Mononuclear cell (primary cell): ENCODE data around the gene ZNHIT2. TPM values are rescaled to one million over a fixed set of nuclear protein-coding genes. Genes with fewer than 3 reads are reported as not detected.
"Not testable (repeated sequence)": the region's sequence is repeated elsewhere in the genome, so short reads cannot be mapped to it uniquely, and the experiment has no call there.

ENCODE experiments used
- H3K27me3 ChIP-seq: 2 replicates; pipeline ENCODE4 v1.6.0; 2011; ENCODE audit warnings: low read length, control low read depth; ENCODE audit not compliant: insufficient read depth
- H3K4me1 ChIP-seq: 2 replicates; pipeline ENCODE4 v1.5.1; 2011; ENCODE audit warnings: mild to moderate bottlenecking, low read length, control low read depth; ENCODE audit not compliant: insufficient read depth
- H3K4me3 ChIP-seq: 2 replicates; pipeline ENCODE4 v1.5.1; 2011; ENCODE audit warnings: mild to moderate bottlenecking, low read length, moderate library complexity
- H3K9me3 ChIP-seq: 2 replicates; pipeline ENCODE4 v1.5.1; 2011; ENCODE audit warnings: low read depth, mild to moderate bottlenecking, control low read depth, low read length
- total RNA-seq: library from RNA; depleted of rRNA; stranded (reverse); fragments of >200 nt; gene quantifications from one replicate; pipeline ENCODE4 v1.2.3, GENCODE V29; 2012

Gene ZNHIT2
- total RNA-seq: 5.7 TPM

DNA sequence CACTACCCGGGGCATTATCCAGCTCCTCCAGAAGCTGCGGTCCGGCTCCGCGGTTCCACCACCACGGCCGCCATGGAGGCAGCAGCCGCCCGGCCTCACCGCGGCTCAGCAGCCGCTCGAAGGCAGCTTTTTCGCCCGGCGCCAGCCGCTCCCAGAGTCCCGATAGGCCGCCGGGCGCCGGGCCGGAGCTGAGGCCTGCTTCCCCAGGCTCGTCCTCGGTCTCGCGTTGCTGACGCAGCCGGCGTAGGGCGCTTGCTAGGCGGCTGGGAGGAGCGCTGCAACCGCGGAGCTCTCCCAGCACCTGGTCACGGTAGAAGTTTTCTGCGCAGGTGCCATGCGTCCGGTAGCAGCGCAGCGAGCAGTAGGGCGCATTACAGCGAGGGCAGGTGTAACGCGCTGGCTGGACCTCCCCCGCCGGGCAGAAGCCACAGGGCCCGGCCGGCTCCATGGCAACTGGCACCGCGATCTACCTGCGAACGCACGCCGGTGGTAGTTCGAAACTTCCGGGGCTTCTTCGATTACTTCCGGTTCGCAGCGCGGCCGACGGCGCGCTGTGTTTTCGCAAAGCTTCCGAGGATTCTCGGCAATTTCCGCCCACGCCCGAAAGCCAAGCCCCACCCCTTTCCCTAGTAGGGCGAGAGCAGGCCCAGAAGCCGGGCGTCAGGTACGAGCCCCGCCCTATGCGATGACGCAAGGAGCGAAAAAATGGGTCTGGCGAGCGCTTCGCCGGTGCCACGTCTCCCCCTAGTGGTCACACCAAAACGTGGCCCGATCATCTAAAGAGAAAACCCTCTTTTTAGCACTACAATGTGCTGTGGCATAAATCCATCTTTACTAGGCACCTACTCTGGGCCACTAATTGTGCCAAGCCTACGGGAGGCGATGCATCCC lies at the start of gene ZNHIT2:
Gene ZNHIT2 (minus strand): TSS at position 496 of the 891 bp plus-strand sequence. CDS start 48 bp downstream, at position 448.
- Histone ChIP-seq H3K4me3 (peak within 1 kb of the TSS; percentile 68), H3K27me3 (no peaks in the 10 kb centered on the region), H3K4me1 (peaks cover 48% of the 10 kb centered on the region), H3K9me3 (no peaks in the 10 kb centered on the region)

DNA sequence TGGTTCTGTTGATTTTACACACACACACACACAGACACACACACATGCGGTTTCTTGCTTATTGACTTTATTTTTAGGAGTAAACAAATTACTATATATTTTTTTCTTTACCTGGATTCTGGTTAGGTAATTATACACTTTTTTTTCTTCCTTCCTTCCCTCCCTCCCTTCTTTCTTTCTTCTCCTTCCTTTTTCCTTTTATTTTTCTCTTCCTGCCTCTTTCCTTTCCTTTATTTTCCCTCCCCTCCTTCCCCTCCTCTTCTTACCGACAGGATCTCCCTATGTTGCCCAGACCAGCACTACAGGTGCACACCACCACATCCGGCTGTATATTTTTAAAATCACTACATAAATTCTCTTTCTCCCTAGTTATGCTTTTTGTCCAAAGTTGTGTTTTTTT lies 49.4 kb upstream of the ZNHIT2 start:
- Histone ChIP-seq H3K9me3 (no peaks in the 10 kb centered on the region), H3K27me3 (no peaks in the 10 kb centered on the region), H3K4me1 (peaks cover 15% of the 10 kb centered on the region), H3K4me3 (no peak overlapping the region)

DNA sequence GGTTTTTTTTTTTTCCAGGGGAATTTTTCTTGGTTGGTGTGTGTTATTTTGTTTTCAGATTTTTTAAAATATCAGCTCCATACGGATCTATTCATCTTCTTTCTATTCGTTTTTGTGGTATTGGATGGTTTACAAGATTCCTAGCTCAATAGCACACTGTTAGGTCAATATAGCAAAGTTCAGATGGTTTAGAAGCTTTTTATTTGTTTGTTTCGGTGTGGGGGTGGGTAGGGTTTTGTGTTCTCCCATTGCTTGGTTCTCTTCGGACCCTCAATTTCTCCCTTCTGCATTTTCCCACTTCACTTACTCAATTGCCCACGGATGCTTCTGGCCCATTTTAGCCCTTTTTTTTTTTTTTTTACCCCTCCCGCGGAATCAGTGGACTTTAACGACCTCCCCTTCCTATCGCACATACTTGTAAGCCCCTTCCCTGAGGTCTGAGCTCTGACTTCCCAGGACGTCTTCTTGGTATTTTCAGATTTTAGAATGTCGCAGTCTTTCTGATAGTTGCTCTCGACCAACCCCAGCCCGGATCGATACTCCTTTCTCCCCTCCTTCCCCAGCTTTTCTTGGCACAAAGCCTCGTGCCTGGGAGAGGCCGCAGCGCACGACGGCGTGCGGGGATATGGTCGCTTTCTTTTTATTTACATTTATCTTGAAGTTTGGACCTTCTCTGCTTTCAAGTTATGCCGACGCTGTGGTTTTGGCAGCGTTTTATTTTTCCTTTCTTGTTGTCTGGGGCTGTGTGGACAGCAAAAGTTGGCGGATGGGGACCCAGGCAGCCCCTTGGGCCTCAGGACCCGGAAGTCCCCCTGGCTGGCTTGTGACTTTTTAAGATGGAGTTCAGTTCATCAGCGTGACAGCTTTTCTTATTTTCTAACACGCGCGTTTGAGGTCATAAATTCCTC lies 48.2 kb upstream of the ZNHIT2 start:
- H3K4me3 ChIP-seq: no peak overlapping the region
- peaks cover 15% of the 10 kb centered on the region for H3K4me1 ChIP-seq
- no peaks in the 10 kb centered on the region for H3K27me3 ChIP-seq
- no peaks in the 10 kb centered on the region for H3K9me3 ChIP-seq

DNA sequence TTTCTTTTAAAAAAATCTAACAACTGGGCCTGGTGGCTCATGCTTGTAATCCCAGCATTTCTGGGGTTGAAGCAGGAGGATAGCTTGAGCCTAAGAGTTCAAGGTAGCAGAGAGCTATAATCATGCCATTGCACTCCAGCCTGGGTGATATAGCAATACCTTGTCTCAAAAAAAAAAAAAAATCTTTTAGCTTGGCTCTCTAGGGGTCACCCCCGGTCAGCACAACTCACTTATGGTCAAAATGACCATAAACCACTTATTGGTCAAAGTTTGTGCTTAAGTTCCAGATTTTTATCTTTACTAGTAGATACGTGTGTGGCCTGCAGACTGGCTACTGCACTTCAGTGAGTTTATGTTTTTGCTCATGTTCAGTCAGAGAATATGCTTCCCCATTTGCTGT lies 46.2 kb upstream of the ZNHIT2 start:
- Histone ChIP-seq H3K9me3 (no peaks in the 10 kb centered on the region), H3K27me3 (no peaks in the 10 kb centered on the region), H3K4me3 (no peak overlapping the region), H3K4me1 (peaks cover 2% of the 10 kb centered on the region)

DNA sequence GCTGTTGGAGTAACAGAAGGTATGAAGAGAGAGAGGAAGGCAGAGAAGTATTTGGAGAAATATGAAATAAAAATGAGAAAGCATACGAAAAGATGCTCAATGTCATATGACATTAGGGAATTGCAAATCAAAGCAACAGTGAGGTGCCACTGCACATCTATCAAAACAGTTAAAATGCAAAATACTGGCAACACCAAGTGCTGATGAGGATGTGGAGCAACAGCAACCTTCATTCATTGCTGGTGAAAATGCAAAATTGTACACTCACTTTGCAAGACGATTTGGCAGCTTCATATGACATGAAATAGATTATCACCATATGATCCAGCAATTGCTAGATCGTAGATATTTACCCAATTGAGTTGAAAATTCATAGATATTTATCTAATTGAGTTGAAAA lies 43.1 kb upstream of the ZNHIT2 start:
- H3K4me1 ChIP-seq: peaks cover 6% of the 10 kb centered on the region
- no peaks in the 10 kb centered on the region for H3K9me3 ChIP-seq
- no peak overlapping the region for H3K4me3 ChIP-seq
- no peaks in the 10 kb centered on the region for H3K27me3 ChIP-seq

DNA sequence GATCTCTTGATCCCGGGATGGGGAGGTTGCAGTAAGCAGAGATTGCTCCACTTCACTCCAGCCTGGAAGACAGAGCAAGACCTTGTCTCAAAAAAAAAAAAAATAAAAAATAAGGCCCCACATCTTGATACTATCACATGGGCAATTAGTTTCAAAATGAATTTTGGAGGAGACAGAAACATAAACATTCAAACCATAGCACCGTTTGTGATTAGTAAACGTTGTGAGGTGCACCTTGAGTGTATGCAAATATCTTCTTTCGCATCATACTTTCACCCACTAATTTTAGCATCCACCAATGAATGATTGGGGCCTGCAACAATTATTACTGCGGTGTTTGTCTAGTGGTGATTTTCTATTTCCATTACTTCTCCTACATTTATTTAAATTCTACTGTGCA lies 41.5 kb upstream of the ZNHIT2 start:
- Histone ChIP-seq H3K4me3 (no peak overlapping the region), H3K4me1 (peaks cover 6% of the 10 kb centered on the region), H3K27me3 (no peaks in the 10 kb centered on the region), H3K9me3 (no peaks in the 10 kb centered on the region)

DNA sequence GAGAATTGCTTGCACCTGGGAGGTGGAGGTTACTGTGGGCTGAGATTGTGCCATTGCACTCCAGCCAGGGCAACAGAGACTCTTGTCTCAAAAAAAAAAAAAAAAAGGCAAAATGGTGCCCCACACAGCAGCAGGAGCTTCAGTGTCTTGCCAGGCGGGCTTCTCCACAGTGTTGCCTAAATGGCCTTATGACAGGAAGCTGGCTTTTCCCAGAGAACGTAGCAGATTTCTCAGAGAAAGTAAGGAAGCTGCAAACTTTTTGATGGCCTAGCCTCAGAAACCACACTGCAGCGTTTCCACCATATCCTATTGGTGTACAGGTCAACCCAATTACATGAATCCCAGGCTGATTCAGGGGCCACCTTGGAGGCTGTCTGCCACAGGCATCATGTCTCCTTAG lies 39.8 kb upstream of the ZNHIT2 start:
- peaks cover 12% of the 10 kb centered on the region for H3K4me1 ChIP-seq
- no peaks in the 10 kb centered on the region for H3K27me3 ChIP-seq
- no peaks in the 10 kb centered on the region for H3K9me3 ChIP-seq
- no peak overlapping the region for H3K4me3 ChIP-seq

DNA sequence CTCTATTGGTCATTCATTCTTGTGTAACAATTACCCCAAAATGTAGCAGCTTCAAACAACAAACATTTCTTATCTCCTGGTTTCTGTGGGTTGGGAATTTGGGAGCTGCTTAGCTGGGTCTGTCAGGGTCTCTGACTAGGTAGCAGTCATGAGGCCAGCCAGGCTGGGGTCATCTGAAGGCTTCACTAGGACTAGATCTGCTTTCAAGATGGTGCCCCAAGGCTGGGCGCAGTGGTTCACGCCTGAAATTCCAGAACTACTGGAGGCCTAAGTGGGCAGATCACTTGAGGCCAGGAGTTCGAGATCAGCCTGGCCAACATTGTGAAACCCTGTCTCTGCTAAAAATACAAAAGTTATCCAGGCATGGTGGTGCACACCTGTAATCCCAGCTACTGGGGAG lies 39.4 kb upstream of the ZNHIT2 start:
- H3K27me3 ChIP-seq: no peaks in the 10 kb centered on the region
- H3K4me3 ChIP-seq: no peak overlapping the region
- H3K9me3 ChIP-seq: no peaks in the 10 kb centered on the region
- peaks cover 16% of the 10 kb centered on the region for H3K4me1 ChIP-seq

DNA sequence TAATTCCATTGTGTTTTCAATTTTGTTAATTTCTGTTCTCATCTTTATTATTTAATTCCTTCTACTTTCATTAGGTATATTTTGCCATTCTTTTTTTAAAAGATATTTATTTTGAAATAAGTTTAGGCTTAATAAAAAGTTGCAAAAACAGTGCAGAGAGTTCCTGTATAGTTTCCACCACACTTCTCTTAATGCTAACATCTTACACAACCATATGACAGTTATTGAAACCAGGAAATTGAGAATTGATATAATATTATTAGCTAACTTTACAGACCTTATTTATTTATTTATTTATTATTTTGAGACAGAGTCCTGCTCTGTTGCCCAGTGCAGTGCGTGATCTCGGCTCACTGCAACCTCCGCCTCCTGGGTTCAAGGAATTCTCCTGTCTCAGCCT lies 38.8 kb upstream of the ZNHIT2 start:
- Histone ChIP-seq H3K27me3 (no peaks in the 10 kb centered on the region), H3K9me3 (no peaks in the 10 kb centered on the region), H3K4me1 (peaks cover 23% of the 10 kb centered on the region), H3K4me3 (no peak overlapping the region)

DNA sequence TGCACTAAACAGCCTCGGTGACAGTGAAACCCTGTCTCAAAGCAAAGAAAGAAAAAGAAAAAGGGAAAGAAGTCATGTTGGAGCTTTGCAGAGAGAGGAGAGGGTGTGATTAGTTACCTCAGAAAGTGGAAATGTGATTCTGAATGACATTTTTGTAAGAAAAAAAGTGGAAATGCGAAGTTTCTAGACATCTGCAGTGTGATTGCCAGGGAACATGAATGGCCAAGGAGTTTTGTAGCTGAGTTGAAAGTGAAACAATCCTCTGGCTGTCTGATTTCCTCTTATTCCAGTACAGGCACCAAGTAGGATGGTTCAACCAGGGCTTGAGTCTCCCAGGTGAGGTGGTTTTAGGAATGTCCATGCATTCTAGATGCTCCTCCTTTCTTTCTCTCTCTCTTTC lies 34.6 kb upstream of the ZNHIT2 start:
- no peaks in the 10 kb centered on the region for H3K27me3 ChIP-seq
- peaks cover 46% of the 10 kb centered on the region for H3K4me1 ChIP-seq
- H3K4me3 ChIP-seq: no peak overlapping the region
- no peaks in the 10 kb centered on the region for H3K9me3 ChIP-seq

DNA sequence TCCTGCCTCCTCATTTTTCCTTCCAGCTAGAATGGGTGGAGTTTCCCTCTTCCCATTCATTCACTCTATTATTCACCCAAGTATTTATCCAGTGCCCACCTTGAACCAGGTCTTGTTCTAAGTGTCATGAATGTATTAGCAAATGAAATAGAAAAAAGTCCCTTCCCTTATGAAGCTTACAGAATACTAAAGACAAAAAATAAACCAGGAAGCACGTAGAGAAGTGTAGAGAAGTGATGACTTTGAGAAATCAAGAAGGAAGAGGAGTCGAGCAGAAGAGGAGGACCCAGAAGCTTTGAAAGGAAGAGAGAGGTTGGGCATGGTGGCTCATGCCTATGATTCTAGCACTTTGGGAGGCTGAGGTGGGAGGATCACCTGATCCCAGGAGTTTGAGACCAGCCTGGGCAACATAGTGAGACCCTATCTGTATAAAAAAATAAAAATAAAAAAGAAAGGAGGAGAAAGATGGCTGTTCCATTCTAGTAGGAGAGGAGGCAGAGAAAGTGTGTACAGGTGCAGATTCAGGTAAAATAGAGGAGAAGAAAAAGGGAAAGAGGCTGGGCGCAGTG lies 33.9 kb upstream of the ZNHIT2 start:
- no peak overlapping the region for H3K4me3 ChIP-seq
- no peaks in the 10 kb centered on the region for H3K9me3 ChIP-seq
- H3K4me1 ChIP-seq: peaks cover 44% of the 10 kb centered on the region
- no peaks in the 10 kb centered on the region for H3K27me3 ChIP-seq

DNA sequence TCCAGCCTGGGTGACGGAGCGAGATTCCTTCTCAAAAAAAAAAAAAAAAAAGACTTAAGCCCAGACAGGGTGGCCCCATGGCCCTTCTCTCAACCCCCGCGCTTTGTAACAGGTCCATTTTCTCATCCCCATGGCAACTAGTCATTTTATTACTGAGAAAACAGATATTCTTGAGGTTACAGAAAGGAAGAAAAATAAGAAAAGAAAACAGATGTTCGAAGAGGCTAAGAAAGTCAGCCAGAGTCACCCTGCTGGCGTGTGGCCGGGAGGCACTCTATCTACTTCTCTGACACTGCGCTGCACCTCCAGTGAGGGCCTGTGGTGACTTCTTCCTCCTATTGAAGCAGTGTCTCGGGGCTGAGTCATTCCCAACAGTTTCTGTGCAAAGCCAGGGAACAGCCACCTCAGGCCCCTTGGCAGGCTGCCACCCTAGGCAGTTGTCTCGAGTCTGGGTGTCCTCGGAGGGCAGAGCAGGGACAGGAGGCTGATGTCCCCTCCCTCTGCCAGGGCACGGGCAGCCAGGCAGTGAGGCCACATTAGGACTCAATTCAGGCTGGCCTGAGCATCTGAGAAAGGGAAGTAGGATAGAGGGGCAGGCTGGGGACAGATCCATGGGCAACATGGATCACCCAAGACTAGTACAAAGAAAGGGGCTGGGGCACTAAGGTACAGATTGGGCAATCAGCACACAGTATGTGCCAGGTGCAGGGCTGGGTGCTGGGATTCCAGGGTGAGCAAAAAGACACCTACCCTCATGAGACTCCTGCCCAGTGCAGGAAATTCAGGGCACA lies 33.2 kb upstream of the ZNHIT2 start:
- H3K4me1 ChIP-seq: peaks cover 47% of the 10 kb centered on the region
- H3K9me3 ChIP-seq: no peaks in the 10 kb centered on the region
- no peaks in the 10 kb centered on the region for H3K27me3 ChIP-seq
- H3K4me3 ChIP-seq: no peak overlapping the region

DNA sequence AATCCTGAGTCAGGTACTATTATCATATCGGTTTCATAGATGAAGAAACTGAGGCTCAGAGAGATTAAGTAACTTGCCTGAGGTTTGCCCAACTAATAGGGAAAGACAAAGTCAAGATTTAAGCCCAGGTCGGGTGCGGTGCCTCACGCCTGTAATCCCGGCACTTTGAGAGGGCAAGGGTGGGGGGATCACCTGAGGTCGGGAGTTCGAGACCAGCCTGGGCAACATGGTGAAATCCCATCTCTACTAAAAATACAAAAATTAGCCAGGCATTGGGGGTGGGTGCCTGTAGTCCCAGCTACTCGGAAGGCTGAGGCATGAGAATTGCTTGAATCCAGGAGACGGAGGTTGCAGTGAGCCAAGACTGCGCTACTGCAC lies 32.6 kb upstream of the ZNHIT2 start:
- not testable (repeated sequence) for H3K9me3 ChIP-seq

DNA sequence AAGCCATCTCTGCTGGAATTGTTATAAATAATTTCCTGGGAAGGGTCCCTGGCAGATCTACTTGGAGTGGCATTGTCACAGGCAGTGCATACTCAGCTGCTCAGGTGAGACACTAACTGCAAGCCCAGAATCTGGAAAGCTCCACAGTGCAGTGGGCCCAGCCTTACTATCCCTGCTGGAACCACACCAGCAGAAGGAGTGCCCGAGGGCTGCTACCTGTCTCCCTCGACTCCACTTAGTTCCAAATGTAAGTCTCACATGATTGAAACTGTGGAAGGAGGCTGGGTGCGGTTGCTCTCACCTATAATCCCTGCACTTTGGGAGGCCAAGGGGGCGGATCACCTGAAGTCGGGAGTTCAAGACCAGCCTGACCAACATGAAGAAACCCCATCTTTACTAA lies 31.2 kb upstream of the ZNHIT2 start:
- H3K4me3 ChIP-seq: no peak overlapping the region
- peaks cover 47% of the 10 kb centered on the region for H3K4me1 ChIP-seq
- no peaks in the 10 kb centered on the region for H3K27me3 ChIP-seq
- no peaks in the 10 kb centered on the region for H3K9me3 ChIP-seq

More for the DNA sequence above, 32.6 kb upstream of the ZNHIT2 start:
- H3K4me3 ChIP-seq, H3K27me3 ChIP-seq: not testable (repeated sequence)
- peaks cover 47% of the 10 kb centered on the region for H3K4me1 ChIP-seq
